Activated CD4-positive, alpha-beta T cell treated with anti-CD3 and anti-CD28 coated beads, Interleukin-2, Interleukin-6, amounts not matched to agents 100 ng/mL and 50 ng/mL, durations not matched to agents 16 hours and 8 hours (primary cell): ENCODE results near the gene KLK2.

Experiments
- DNase-seq: peaks from one replicate; pipeline ENCODE4 v3.0.0-alpha.2; 2020

The KLK2 gene

GRCh38 chr19:50851620-50852019 lies 21.6 kb upstream of the KLK2 start:
- DNase-seq, result no peak

GRCh38 chr19:50854636-50855410 lies 18.4 kb upstream of the KLK2 start, which contains the start of gene KLK3:
Gene KLK3 (plus strand): TSS chr19:50854915. CDS start chr19:50854956, 41 bp downstream.
- DNase-seq, result no peak

- no peak for DNase-seq
Measured at GRCh38 chr19:50857366-50857765, 15.9 kb upstream of the KLK2 start.

- DNase-seq, result no peak
Measured at GRCh38 chr19:50858886-50859285, 14.4 kb upstream of the KLK2 start.

- no peak for DNase-seq
Measured at GRCh38 chr19:50859849-50860248, 13.4 kb upstream of the KLK2 start.

GRCh38 chr19:50861010-50861409 lies 12.2 kb upstream of the KLK2 start:
- DNase-seq, result no peak

- no peak for DNase-seq
Measured at GRCh38 chr19:50861496-50862286, 11.5 kb upstream of the KLK2 start.

GRCh38 chr19:50869479-50869878 lies 3.8 kb upstream of the KLK2 start:
- DNase-seq, result no peak

- DNase-seq, result peak; percentile 28
Measured at GRCh38 chr19:50870417-50871089, 2.7 kb upstream of the KLK2 start.

- DNase-seq, result no peak
Measured at GRCh38 chr19:50874211-50874610, 972 bp downstream of the KLK2 start.

GRCh38 chr19:50875795-50876422 lies 2.7 kb downstream of the KLK2 start:
- no peak for DNase-seq

GRCh38 chr19:50876456-50876855 lies 3.2 kb downstream of the KLK2 start:
- DNase-seq, result no peak

GRCh38 chr19:50877338-50877737 lies 4.1 kb downstream of the KLK2 start:
- DNase-seq, result no peak

GRCh38 chr19:50878851-50879250 lies 5.6 kb downstream of the KLK2 start:
- DNase-seq, result no peak

GRCh38 chr19:50880241-50880640 lies 7.0 kb downstream of the KLK2 start:
- DNase-seq, result no peak

- no peak for DNase-seq
Measured at GRCh38 chr19:50882188-50882587, 8.9 kb downstream of the KLK2 start.

- DNase-seq, result no peak
Measured at GRCh38 chr19:50889638-50890037, 16.4 kb downstream of the KLK2 start.

- DNase-seq, result no peak
Measured at GRCh38 chr19:50890422-50891252, 17.4 kb downstream of the KLK2 start.

- no peak for DNase-seq
Measured at GRCh38 chr19:50891253-50891625, 18.0 kb downstream of the KLK2 start.

GRCh38 chr19:50893047-50893736 lies 20.0 kb downstream of the KLK2 start:
- DNase-seq, result peak; percentile 20
